H7 (cell line): ENCODE data around the gene CALHM3. TPM values are rescaled to one million over a fixed set of nuclear protein-coding genes. Genes with fewer than 3 reads are reported as not detected.

Experiments
- DNase-seq: peaks from one replicate; pipeline ENCODE4 v3.0.0; 2012
- H3K27me3 ChIP-seq: 2 replicates; pipeline ENCODE4 v1.6.0; 2011; ENCODE audit warnings: mild to moderate bottlenecking, low read length; ENCODE audit not compliant: control insufficient read depth, insufficient read depth
- H3K36me3 ChIP-seq: replicated peaks from 2 replicates; pipeline ENCODE4 v1.5.1; 2011; ENCODE audit warnings: low read length; ENCODE audit not compliant: control insufficient read depth, insufficient read depth
- H3K4me3 ChIP-seq: 2 replicates; pipeline ENCODE4 v1.5.1; 2011; ENCODE audit warnings: low read depth, mild to moderate bottlenecking, control low read depth, low read length, moderate library complexity; ENCODE audit not compliant: insufficient read depth
- total RNA-seq: library from RNA; depleted of rRNA; stranded (reverse); fragments of >200 nt; shearing (Covaris generic); gene quantifications from 2 replicates; pipeline ENCODE4 v1.2.3, GENCODE V29; 2014; rRNA removed

The CALHM3 gene
- total RNA-seq, 1 experiment from 2014 or later = 0.10 TPM

DNA sequence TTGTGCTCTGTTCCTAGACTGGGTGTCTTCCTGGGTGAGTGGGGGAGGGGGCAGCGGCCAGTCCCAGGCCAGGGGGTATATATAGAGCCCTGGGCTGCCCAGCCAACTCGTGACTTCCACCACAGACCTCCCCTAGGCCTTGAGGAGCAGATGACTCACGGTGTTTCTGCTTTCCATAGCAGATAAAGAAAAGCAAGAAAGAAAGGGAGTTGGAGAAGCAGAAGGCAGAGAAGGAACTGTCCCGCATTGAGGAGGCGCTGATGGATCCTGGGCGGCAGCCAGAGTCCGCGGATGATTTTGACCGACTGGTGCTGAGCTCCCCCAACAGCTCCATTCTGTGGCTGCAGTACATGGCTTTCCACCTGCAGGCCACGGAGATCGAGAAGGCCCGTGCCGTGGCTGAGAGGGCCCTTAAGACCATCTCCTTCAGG lies 37.0 kb downstream of the CALHM3 start:
- Histone ChIP-seq H3K4me3 (no peak overlapping the region), H3K27me3 (no peaks in the 10 kb centered on the region), H3K36me3 (peaks cover 59% of the 10 kb centered on the region)
- DNase-seq = no peak

DNA sequence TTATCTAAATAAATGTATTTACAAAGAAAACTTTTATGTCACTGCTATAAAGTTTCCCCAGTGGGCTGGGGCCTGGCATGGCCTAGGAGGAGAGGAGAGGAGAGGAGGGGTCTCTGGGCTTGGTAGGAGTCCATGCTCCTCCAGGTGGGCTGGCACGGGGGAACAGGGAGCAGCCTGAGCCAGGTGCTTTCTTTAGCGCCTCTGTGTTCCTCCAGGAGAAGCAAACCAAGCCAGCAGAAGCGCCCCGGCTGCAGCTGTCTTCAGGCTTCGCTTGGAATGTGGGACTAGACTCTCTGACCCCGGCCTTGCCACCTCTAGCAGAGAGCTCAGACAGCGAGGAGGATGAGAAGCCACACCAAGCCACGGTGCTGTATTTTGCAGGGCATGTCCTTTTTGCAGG lies 37.4 kb downstream of the CALHM3 start:
- Histone ChIP-seq H3K36me3 (peaks cover 61% of the 10 kb centered on the region), H3K4me3 (no peak overlapping the region), H3K27me3 (no peaks in the 10 kb centered on the region)

DNA sequence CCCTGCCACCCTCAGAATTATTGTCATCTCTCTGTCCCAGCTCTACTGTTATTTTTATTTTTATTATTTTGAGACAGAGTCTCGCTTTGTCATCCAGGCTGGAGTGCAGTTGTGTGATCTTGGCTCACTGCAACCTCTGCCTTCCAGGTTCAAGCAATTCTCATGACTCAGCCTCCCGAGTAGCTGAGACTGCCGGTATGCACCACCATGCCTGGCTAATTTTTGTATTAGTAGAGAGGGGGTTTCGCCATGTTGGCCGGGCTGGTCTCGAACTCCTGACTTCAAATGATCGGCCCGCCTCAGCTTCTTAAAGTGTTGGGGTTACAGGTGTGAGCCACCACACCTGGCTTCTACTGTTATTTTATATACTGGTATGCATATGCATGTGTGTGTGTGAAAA lies 37.8 kb downstream of the CALHM3 start:
- Histone ChIP-seq H3K27me3 (no peaks in the 10 kb centered on the region), H3K4me3 (no peak overlapping the region), H3K36me3 (peaks cover 61% of the 10 kb centered on the region)
- DNase-seq = no peak

More for the DNA sequence above, 37.4 kb downstream of the CALHM3 start:
- no peak for DNase-seq

DNA sequence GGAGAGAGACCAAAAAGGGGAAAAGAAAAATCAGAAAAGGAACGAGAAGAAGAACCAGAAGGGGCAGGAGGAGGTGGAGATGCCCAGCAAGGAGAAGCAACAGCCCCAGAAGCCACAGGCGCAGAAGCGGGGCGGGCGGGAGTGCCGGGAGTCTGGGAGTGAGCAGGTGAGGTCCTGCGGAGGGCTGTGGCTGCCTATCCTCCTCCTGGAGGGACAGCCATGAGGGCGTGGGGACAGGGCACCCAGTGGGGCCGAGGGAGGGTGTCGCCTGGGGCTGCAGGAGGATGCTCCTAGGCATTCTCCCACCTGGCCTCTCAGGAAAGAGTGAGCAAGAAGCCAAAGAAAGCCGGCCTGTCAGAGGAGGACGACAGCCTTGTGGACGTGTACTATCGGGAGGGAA lies 38.6 kb downstream of the CALHM3 start:
- DNase-seq = peak; percentile 41
- Histone ChIP-seq H3K36me3 (peaks cover 63% of the 10 kb centered on the region), H3K4me3 (no peak overlapping the region), H3K27me3 (no peaks in the 10 kb centered on the region)

DNA sequence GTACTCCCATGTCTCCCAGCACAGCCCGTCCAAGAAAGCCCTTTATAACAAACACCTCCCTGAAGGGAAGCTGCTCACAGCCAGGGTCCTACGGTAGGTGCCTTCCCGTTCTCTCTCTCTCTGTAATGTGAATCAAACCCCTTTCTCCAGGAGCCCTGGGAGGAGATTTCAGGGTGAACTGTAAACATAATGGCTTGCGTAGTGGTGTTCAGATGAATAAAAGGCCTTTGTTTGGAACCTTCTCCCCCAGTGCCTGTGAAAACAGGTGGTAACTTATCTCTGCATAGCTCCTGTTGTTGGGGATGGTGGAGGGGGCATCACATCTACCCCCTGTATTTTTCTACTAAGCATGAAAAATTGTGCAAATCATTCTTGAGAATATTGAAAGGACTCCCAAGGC lies 39.3 kb downstream of the CALHM3 start:
- Histone ChIP-seq H3K27me3 (no peaks in the 10 kb centered on the region), H3K36me3 (peaks cover 58% of the 10 kb centered on the region), H3K4me3 (no peak overlapping the region)
- no peak for DNase-seq

DNA sequence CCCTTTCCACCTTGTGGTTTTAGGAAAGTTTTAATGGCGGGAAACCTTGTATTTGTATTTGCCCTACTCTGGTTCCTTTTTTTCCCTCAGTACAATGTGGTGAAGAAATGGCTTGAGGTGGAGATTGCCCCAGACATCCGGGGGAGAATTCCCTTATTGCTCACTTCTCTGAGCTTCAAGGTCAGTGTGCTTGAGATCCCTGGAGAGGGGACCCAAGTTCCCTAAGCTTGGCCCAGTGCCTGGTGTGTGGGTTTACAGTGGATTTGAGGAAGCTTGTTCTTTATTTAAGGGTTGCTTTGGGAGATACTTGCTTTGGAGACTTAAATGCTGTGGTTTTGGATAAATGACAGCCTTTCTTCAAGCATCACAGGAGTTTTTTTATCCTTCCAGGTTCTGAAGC lies 45.2 kb downstream of the CALHM3 start:
- no peak for DNase-seq
- peaks cover 41% of the 10 kb centered on the region for H3K36me3 ChIP-seq
- H3K27me3 ChIP-seq = no peaks in the 10 kb centered on the region
- H3K4me3 ChIP-seq = no peak overlapping the region

DNA sequence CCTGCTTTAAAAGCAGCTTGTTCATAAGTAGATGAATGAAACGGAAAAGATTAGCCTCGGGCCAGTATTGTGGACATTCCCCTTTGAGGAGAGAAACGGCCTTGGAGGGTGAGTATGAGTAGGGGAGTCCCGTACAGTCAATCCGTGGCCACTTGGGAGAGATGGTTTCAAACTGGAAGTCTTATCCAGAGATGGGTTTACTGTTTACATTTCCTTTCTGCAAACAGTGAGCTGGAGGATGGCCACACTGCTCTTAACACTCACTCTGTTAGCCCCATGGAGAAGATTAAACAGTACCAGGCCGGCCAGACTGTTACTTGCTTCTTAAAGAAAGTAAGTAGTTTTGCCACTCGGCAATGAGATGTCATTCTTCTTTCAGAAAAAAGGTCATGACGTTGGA lies 47.1 kb downstream of the CALHM3 start:
- Histone ChIP-seq H3K36me3 (peaks cover 36% of the 10 kb centered on the region), H3K27me3 (no peaks in the 10 kb centered on the region), H3K4me3 (no peak overlapping the region)
- DNase-seq = no peak

DNA sequence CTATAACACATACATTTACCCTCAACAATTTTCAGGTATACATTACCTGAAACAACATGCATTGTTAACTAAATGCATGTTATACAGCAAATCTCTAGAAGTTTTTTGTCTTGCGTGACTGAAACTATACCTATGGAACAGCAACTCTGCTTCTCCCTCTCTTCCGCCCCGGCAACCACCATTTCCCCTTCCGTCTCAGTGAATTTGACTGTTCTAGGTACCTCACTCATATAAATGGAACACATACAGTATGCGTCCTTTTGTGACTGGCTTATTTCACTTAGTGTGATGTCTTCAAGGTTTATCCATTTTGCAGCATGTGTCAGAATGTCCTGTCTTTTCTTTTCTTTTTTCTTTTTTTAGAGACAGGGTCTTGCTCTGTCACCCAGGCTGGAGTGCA lies 49.4 kb downstream of the CALHM3 start:
- Histone ChIP-seq H3K27me3 (no peaks in the 10 kb centered on the region), H3K36me3 (peaks cover 39% of the 10 kb centered on the region), H3K4me3 (no peak overlapping the region)
- no peak for DNase-seq

DNA sequence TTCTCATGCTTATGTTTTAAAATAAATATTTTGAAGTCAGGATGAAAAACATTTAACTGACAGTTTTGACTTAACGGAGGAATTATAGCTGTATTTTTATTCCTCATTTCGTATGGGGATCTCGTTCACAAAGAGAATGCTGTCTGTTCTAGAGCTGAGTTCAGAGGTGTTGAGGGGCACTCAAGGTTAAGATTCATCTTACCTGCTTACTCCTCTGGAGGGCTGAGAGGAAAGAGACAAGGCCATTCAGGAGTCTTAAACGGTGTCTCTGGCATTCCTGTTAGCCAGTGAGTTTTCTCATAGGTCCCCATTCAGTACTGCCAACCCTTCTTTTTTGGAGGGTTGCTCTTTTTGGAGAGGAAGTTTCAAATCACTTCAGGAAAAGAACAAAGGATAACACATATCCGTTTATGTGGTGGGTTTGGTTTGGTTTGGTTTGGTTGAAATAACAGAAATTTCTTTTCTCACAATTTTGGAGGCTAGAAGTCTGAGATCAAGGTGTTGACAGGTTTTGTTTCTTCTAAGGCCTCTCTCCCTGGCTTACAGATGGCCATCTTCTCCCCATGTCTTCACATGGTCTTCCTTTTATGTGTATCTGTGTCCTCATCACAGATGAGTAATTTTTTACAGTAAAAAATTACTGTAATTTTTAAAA lies 49.9 kb downstream of the CALHM3 start:
- Histone ChIP-seq H3K36me3 (peaks cover 45% of the 10 kb centered on the region), H3K4me3 (no peak overlapping the region), H3K27me3 (no peaks in the 10 kb centered on the region)
- no peak for DNase-seq

DNA sequence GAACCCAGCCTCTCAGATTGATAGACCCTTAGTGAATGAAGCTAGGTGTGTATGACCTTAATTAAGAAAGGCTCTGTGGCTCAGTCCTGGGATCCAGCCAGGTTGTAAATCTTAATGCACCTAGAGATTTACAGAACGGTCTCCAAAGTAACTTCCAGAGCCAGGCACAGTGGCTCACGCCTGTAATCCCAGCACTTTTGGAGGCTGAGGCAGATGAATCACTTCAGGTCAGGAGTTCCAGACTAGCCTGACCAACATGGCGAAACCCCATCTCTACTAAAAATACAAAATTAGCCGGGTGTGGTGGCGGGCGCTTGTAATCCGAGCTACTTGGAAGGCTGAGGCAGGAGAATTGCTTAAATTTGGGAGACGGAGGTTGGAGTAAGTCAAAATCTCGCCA lies 51.2 kb downstream of the CALHM3 start:
- peaks cover 48% of the 10 kb centered on the region for H3K36me3 ChIP-seq
- H3K4me3 ChIP-seq = no peak overlapping the region
- no peaks in the 10 kb centered on the region for H3K27me3 ChIP-seq
- DNase-seq = no peak

DNA sequence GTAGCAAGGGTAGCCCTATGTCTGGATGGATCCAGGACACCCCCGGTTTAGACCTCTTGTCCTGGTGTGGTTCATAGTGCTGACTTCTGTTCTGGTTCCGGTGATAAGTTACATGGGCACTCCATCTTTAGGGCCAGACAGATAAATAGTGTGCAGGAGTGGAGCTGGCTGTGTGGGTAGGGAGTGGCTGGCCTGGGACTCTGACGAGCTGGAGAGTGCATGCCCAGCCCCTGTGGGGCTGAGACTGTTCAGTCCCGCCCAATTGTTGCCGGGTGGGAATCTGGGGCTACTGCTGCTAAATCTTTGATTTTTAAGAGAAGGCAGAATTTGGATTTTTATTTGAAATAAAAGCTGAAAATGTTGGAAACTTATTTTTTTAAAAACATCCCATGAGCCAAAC lies 55.3 kb downstream of the CALHM3 start:
- Histone ChIP-seq H3K36me3 (peaks cover 59% of the 10 kb centered on the region), H3K27me3 (no peaks in the 10 kb centered on the region), H3K4me3 (no peak overlapping the region)
- no peak for DNase-seq

Other genes starting within 250 kb of the CALHM3 start
- gene RPEL1, start 233.4 kb downstream of the CALHM3 start, total RNA-seq = not detected in 2 replicates
- 25.0 and 29.5 TPM in 2 replicates for gene INA, start 202.1 kb downstream of the CALHM3 start, total RNA-seq
- 20.2 and 22.4 TPM in 2 replicates for gene PCGF6, start 128.1 kb downstream of the CALHM3 start, total RNA-seq
- gene TAF5, start 111.3 kb downstream of the CALHM3 start, total RNA-seq = 26.0 and 29.8 TPM in 2 replicates
- 322 and 339 TPM in 2 replicates for gene ATP5MK, start 82.8 kb downstream of the CALHM3 start, total RNA-seq
- gene PDCD11, start 82.6 kb downstream of the CALHM3 start, total RNA-seq = 55.7 and 56.2 TPM in 2 replicates
- gene CALHM2, start 26.9 kb downstream of the CALHM3 start, total RNA-seq = 2.4 and 3.4 TPM in 2 replicates
- 0.07 TPM in 1 of 2 replicates, not detected in the other for gene CALHM1, start 20.3 kb downstream of the CALHM3 start, total RNA-seq
- 7.9 and 16.5 TPM in 2 replicates for gene NEURL1, start 14.5 kb upstream of the CALHM3 start, total RNA-seq